ENCODE measurements around the gene TAMALIN.

The TAMALIN gene

GRCh38 chr12:52004042-52004648 is 2.6 kb upstream of the TAMALIN start:
- DNase-seq (ENCODE audit: low read depth in 1 of 2, low spot score in 1 of 2): peak in 1 of 2 experiments; percentile 11
- no peak for TF ChIP-seq SPI1 (IDR thresholded peaks at IDR 0.05; ENCODE audit: borderline replicate concordance, low read depth)
- TF ChIP-seq, protein P1, sequence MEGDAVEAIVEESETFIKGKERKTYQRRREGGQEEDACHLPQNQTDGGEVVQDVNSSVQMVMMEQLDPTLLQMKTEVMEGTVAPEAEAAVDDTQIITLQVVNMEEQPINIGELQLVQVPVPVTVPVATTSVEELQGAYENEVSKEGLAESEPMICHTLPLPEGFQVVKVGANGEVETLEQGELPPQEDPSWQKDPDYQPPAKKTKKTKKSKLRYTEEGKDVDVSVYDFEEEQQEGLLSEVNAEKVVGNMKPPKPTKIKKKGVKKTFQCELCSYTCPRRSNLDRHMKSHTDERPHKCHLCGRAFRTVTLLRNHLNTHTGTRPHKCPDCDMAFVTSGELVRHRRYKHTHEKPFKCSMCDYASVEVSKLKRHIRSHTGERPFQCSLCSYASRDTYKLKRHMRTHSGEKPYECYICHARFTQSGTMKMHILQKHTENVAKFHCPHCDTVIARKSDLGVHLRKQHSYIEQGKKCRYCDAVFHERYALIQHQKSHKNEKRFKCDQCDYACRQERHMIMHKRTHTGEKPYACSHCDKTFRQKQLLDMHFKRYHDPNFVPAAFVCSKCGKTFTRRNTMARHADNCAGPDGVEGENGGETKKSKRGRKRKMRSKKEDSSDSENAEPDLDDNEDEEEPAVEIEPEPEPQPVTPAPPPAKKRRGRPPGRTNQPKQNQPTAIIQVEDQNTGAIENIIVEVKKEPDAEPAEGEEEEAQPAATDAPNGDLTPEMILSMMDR (IDR thresholded peaks at IDR 0.05; ENCODE audit: insufficient read depth, low read length): peak; percentile 29
- TF ChIP-seq REST (IDR thresholded peaks at IDR 0.05; ENCODE audit: insufficient replicate concordance, low read depth): no peak
- TF ChIP-seq GABPA (IDR thresholded peaks at IDR 0.05; ENCODE audit: low read depth): no peak
- TF ChIP-seq POLR2AphosphoS5 (IDR thresholded peaks at IDR 0.05; ENCODE audit: low read depth): no peak
- H3K4me3 ChIP-seq (replicated peaks; ENCODE audit: insufficient read depth, low read length): no peak overlapping the region
- peaks cover 22% of the 10 kb centered on the region for H3K27me3 ChIP-seq (ENCODE audit: insufficient read depth, poor library complexity, severe bottlenecking)
- H3K27ac ChIP-seq (replicated peaks): no peak overlapping the region

DNA sequence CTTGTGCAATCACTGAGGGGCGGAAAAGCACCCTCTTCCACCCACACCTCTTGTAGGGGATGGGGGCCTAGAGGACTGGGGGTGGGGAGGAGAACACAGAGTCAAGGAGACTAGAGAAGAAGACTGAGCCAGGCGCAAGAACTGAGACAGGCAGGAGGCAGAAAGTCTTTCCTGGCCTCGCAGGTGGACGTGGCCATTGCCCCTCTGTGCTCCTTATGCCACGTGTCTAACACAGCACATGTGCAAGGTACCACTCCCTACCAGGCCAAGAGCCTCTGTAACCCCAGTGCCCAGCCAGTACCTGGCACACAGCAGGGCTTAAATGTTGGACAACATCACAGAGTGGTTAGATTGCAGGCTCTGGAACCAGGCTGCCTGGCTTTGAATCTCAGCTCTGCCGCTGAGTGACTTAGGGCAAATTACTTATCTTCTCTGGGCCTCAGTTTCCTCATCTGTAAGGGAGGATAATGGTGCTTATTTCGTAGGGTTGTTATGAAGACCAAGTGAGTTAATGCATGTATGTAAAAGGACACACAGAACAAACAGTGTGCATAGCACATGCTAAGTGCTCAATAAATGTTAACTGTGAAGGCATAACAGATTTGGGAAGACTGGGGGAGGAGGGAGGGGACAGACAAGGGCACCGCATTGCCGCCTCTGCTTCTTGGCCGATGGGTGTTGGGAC is 1.4 kb upstream of the TAMALIN start:
- Histone ChIP-seq H3K27me3 (ENCODE audit: insufficient read depth, poor library complexity, severe bottlenecking) (peaks cover 24% of the 10 kb centered on the region), H3K27ac (replicated peaks) (no peak overlapping the region), H3K4me3 (replicated peaks; ENCODE audit: insufficient read depth, low read length) (no peak overlapping the region)
- no peak for DNase-seq (ENCODE audit: low read depth in 1 of 2, low spot score in 1 of 2)
- TF ChIP-seq GABPA (IDR thresholded peaks at IDR 0.05; ENCODE audit: low read depth): no peak
- no peak for TF ChIP-seq SPI1 (IDR thresholded peaks at IDR 0.05; ENCODE audit: borderline replicate concordance, low read depth)
- TF ChIP-seq POLR2AphosphoS5 (IDR thresholded peaks at IDR 0.05; ENCODE audit: low read depth): no peak
- TF ChIP-seq, protein P1 (IDR thresholded peaks at IDR 0.05; ENCODE audit: insufficient read depth, low read length): no peak
- no peak for TF ChIP-seq REST (IDR thresholded peaks at IDR 0.05; ENCODE audit: insufficient replicate concordance, low read depth)

DNA sequence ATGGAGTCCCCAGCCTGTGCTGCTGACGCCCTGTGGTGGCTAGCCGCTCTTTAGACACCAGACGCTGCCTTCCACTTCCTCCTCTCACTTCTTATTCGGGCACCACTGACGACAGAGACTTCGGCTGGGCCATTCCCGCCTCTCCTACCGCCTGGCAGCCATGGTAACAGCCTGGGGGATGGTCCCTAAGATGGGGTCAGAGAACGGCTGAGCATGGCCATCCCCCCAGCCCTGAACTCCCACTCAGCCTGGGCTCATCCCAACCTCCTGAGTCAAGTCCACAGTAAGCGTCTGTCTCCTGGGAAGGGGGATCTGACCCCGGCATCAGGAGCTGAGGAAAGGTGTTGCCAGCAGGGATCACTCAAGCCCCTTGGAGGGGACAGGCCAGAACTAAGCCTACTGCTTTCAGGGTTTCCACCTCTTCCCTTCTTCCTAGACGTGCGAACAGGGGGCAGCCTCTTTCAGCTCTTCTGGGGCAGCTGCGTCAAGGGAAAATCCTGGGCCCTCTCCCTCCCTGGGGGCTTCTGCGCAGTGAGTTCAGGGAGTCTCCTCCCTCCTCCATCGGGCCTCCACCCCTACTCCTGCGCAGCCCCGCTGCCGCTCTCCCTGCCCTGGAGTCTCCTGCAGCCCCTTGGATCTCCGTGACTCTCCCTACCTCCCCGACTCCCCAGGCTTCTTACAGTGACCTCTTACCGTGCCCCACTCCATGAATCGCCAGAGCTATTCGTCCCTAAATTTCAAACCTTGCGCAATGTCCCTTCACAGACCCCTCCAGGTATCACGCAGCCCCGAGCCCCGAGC is 643 bp upstream of the TAMALIN start:
- TF ChIP-seq REST (IDR thresholded peaks at IDR 0.05; ENCODE audit: insufficient replicate concordance, low read depth): no peak
- no peak for TF ChIP-seq POLR2AphosphoS5 (IDR thresholded peaks at IDR 0.05; ENCODE audit: low read depth)
- peak; percentile 81 for TF ChIP-seq SPI1 (IDR thresholded peaks at IDR 0.05; ENCODE audit: borderline replicate concordance, low read depth)
- TF ChIP-seq GABPA (IDR thresholded peaks at IDR 0.05; ENCODE audit: low read depth): no peak
- TF ChIP-seq, protein P1 (IDR thresholded peaks at IDR 0.05; ENCODE audit: insufficient read depth, low read length): no peak
- H3K27ac ChIP-seq (replicated peaks): no peak overlapping the region
- H3K4me3 ChIP-seq (replicated peaks; ENCODE audit: insufficient read depth, low read length): no peak overlapping the region
- H3K27me3 ChIP-seq (ENCODE audit: insufficient read depth, poor library complexity, severe bottlenecking): peaks cover 24% of the 10 kb centered on the region
- peak in 1 of 2 experiments; percentile 86 for DNase-seq (ENCODE audit: low read depth in 1 of 2, low spot score in 1 of 2)

Measured in HL-60 (cell line).